Measurements from ENCODE around the gene EEF1AKMT2.

Gene EEF1AKMT2

GRCh38 chr10:124799211-124799610 lies 7.5 kb upstream of the EEF1AKMT2 start:
- Histone ChIP-seq H3K4me3 (ENCODE audit: low read length) (no peak overlapping the region), H3K4me2 (ENCODE audit: low read depth, low read length) (no peak overlapping the region), H3F3A (ENCODE audit: insufficient read depth, low read length) (no peaks in the 10 kb centered on the region), H3K79me2 (ENCODE audit: low read length) (peaks cover 27% of the 10 kb centered on the region), H3K27ac (ENCODE audit: low read length) (no peak overlapping the region), H3K9me2 (replicated peaks; ENCODE audit: insufficient read depth, low read length) (no peaks in the 10 kb centered on the region), H3K27me3 (replicated peaks; ENCODE audit: insufficient read depth, low read length) (peaks cover 6% of the 10 kb centered on the region), H2AFZ (ENCODE audit: low read length) (no peak overlapping the region), H4K20me1 (ENCODE audit: insufficient read depth, low read length) (no peaks in the 10 kb centered on the region), H3K9me3 (replicated peaks; ENCODE audit: insufficient read depth, low read length) (no peaks in the 10 kb centered on the region), H3K9ac (ENCODE audit: low read length) (no peak overlapping the region), H3K36me3 (replicated peaks; ENCODE audit: insufficient read depth, low read length) (no peaks in the 10 kb centered on the region), H3K4me1 (ENCODE audit: low read length) (peaks cover 8% of the 10 kb centered on the region)
- no peak for DNase-seq
- TF ChIP-seq CTCF (IDR thresholded peaks at IDR 0.05; ENCODE audit: low read length) (no peak), EZH2 (optimal IDR thresholded peaks at IDR 0.05; ENCODE audit: low read depth, low read length) (no peak), EZH2phosphoT487 (IDR thresholded peaks at IDR 0.05; ENCODE audit: low read length) (no peak)

- DNase-seq = no peak
- no peak overlapping the region for H3K4me2 ChIP-seq (ENCODE audit: low read depth, low read length)
- H3K36me3 ChIP-seq (replicated peaks; ENCODE audit: insufficient read depth, low read length) = no peaks in the 10 kb centered on the region
- H3F3A ChIP-seq (ENCODE audit: insufficient read depth, low read length) = no peaks in the 10 kb centered on the region
- H2AFZ ChIP-seq (ENCODE audit: low read length) = no peak overlapping the region
- no peaks in the 10 kb centered on the region for H4K20me1 ChIP-seq (ENCODE audit: insufficient read depth, low read length)
- TF ChIP-seq EZH2phosphoT487 (IDR thresholded peaks at IDR 0.05; ENCODE audit: low read length) (no peak), EZH2 (optimal IDR thresholded peaks at IDR 0.05; ENCODE audit: low read depth, low read length) (no peak), CTCF (IDR thresholded peaks at IDR 0.05; ENCODE audit: low read length) (no peak)
- H3K27me3 ChIP-seq (replicated peaks; ENCODE audit: insufficient read depth, low read length) = peaks cover 6% of the 10 kb centered on the region
- H3K4me1 ChIP-seq (ENCODE audit: low read length) = peaks cover 8% of the 10 kb centered on the region
- H3K79me2 ChIP-seq (ENCODE audit: low read length) = peaks cover 23% of the 10 kb centered on the region
- H3K9me2 ChIP-seq (replicated peaks; ENCODE audit: insufficient read depth, low read length) = no peaks in the 10 kb centered on the region
- H3K27ac ChIP-seq (ENCODE audit: low read length) = no peak overlapping the region
- H3K9ac ChIP-seq (ENCODE audit: low read length) = no peak overlapping the region
- H3K9me3 ChIP-seq (replicated peaks; ENCODE audit: insufficient read depth, low read length) = no peaks in the 10 kb centered on the region
- no peak overlapping the region for H3K4me3 ChIP-seq (ENCODE audit: low read length)
These were observed 7.1 kb upstream of the EEF1AKMT2 start for GRCh38 chr10:124798781-124799180.

- Histone ChIP-seq H3K27ac (ENCODE audit: low read length) (no peak overlapping the region), H3K36me3 (replicated peaks; ENCODE audit: insufficient read depth, low read length) (no peaks in the 10 kb centered on the region), H3K4me3 (ENCODE audit: low read length) (no peak overlapping the region), H3F3A (ENCODE audit: insufficient read depth, low read length) (no peaks in the 10 kb centered on the region), H4K20me1 (ENCODE audit: insufficient read depth, low read length) (no peaks in the 10 kb centered on the region), H3K79me2 (ENCODE audit: low read length) (peaks cover 18% of the 10 kb centered on the region), H3K4me2 (ENCODE audit: low read depth, low read length) (no peak overlapping the region), H3K9me2 (replicated peaks; ENCODE audit: insufficient read depth, low read length) (no peaks in the 10 kb centered on the region), H3K27me3 (replicated peaks; ENCODE audit: insufficient read depth, low read length) (peaks cover 6% of the 10 kb centered on the region), H3K9me3 (replicated peaks; ENCODE audit: insufficient read depth, low read length) (no peaks in the 10 kb centered on the region), H3K9ac (ENCODE audit: low read length) (no peak overlapping the region), H3K4me1 (ENCODE audit: low read length) (peaks cover 8% of the 10 kb centered on the region), H2AFZ (ENCODE audit: low read length) (no peak overlapping the region)
- TF ChIP-seq EZH2phosphoT487 (IDR thresholded peaks at IDR 0.05; ENCODE audit: low read length) (no peak), CTCF (IDR thresholded peaks at IDR 0.05; ENCODE audit: low read length) (no peak), EZH2 (optimal IDR thresholded peaks at IDR 0.05; ENCODE audit: low read depth, low read length) (no peak)
- no peak for DNase-seq
These were observed 6.7 kb upstream of the EEF1AKMT2 start for GRCh38 chr10:124798364-124798763.

All from MM.1S (cell line).